WTC11 (cell line): Measurements from ENCODE around the gene KHDRBS1.

Source experiments
- CBFB ChIP-seq: sonication (generic); formaldehyde crosslinking; IDR thresholded peaks from 2 replicates; pipeline ENCODE4 v1.8.1; 2022; ENCODE audit warnings: mild to moderate bottlenecking, low read depth, missing genetic modification reagents
- TF ChIP-seq, protein P1 (sequence below): sonication (generic); formaldehyde crosslinking; IDR thresholded peaks from 2 replicates; pipeline ENCODE4 v1.8.0; 2023; ENCODE audit warnings: missing genetic modification reagents, mild to moderate bottlenecking, borderline replicate concordance
- TF ChIP-seq, protein P2 (sequence below): fragments of 250-450 bp; sonication (Bioruptor Pico); IDR thresholded peaks from 2 replicates; pipeline ENCODE4 v2.1.2; 2022; ENCODE audit warnings: mild to moderate bottlenecking, moderate library complexity
- TF ChIP-seq, protein P3 (sequence below): sonication (generic); formaldehyde crosslinking; IDR thresholded peaks from 2 replicates; pipeline ENCODE4 v1.8.0; 2022; ENCODE audit warnings: mild to moderate bottlenecking, missing genetic modification reagents

DNA sequence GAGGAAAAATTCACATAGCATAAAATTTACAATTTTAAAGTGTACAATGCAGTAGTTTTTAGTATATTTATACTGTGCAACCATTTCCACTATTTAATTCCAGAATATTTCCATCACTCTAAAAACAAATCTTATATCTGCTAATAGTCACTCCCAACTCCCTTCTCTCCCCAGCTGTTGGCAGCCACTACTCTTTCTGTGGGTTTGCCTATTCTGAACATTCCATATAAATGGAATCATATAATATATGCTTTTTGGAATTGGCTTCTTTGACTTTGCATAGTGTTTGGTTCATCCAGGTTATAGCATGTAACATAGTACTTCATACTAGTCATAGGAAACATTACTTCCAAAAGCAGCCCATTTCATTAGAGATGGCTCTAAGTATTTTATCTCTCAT is 34.0 kb downstream of the KHDRBS1 start:
- no peak for TF ChIP-seq CBFB (CRISPR knock-in tag)
- TF ChIP-seq, protein P1, sequence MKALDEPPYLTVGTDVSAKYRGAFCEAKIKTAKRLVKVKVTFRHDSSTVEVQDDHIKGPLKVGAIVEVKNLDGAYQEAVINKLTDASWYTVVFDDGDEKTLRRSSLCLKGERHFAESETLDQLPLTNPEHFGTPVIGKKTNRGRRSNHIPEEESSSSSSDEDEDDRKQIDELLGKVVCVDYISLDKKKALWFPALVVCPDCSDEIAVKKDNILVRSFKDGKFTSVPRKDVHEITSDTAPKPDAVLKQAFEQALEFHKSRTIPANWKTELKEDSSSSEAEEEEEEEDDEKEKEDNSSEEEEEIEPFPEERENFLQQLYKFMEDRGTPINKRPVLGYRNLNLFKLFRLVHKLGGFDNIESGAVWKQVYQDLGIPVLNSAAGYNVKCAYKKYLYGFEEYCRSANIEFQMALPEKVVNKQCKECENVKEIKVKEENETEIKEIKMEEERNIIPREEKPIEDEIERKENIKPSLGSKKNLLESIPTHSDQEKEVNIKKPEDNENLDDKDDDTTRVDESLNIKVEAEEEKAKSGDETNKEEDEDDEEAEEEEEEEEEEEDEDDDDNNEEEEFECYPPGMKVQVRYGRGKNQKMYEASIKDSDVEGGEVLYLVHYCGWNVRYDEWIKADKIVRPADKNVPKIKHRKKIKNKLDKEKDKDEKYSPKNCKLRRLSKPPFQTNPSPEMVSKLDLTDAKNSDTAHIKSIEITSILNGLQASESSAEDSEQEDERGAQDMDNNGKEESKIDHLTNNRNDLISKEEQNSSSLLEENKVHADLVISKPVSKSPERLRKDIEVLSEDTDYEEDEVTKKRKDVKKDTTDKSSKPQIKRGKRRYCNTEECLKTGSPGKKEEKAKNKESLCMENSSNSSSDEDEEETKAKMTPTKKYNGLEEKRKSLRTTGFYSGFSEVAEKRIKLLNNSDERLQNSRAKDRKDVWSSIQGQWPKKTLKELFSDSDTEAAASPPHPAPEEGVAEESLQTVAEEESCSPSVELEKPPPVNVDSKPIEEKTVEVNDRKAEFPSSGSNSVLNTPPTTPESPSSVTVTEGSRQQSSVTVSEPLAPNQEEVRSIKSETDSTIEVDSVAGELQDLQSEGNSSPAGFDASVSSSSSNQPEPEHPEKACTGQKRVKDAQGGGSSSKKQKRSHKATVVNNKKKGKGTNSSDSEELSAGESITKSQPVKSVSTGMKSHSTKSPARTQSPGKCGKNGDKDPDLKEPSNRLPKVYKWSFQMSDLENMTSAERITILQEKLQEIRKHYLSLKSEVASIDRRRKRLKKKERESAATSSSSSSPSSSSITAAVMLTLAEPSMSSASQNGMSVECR (CRISPR knock-in tag): no peak
- TF ChIP-seq, protein P2, sequence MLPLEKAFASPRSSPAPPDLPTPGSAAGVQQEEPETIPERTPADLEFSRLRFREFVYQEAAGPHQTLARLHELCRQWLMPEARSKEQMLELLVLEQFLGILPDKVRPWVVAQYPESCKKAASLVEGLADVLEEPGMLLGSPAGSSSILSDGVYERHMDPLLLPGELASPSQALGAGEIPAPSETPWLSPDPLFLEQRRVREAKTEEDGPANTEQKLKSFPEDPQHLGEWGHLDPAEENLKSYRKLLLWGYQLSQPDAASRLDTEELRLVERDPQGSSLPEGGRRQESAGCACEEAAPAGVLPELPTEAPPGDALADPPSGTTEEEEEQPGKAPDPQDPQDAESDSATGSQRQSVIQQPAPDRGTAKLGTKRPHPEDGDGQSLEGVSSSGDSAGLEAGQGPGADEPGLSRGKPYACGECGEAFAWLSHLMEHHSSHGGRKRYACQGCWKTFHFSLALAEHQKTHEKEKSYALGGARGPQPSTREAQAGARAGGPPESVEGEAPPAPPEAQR (CRISPR knock-in tag): no peak
- TF ChIP-seq, protein P3, sequence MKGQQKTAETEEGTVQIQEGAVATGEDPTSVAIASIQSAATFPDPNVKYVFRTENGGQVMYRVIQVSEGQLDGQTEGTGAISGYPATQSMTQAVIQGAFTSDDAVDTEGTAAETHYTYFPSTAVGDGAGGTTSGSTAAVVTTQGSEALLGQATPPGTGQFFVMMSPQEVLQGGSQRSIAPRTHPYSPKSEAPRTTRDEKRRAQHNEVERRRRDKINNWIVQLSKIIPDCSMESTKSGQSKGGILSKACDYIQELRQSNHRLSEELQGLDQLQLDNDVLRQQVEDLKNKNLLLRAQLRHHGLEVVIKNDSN (CRISPR knock-in tag): no peak
